Endothelial cell of umbilical vein (primary cell): Measurements from ENCODE around the gene DDOST. TPM values are rescaled to one million over a fixed set of nuclear protein-coding genes. Genes with fewer than 3 reads are reported as not detected.

ENCODE experiments used
- BruUV-seq: library from RNA; stranded (reverse); fragments of 400-500 nt; replicated peaks from 2 replicates; lab custom pipeline; 2021; lab: Mats Ljungman, UMichigan
- CTCF ChIA-PET: fragments of 300-600, 350-600 bp; sonication (Branson Sonifier 250); formaldehyde crosslinking; loops from one replicate; lab custom pipeline; 2021; ENCODE audit warnings: antibody characterized with exemption, inconsistent platforms; lab: Charles Lee
- POLR2A ChIA-PET: fragments of 300-600, 350-600 bp; sonication (Branson Sonifier 250); formaldehyde crosslinking; loops from one replicate; lab custom pipeline; 2021; ENCODE audit warnings: antibody characterized with exemption, inconsistent platforms; lab: Charles Lee
- DNase-seq: peaks from one replicate; pipeline ENCODE4 v3.0.0-alpha.2; 2011; ENCODE audit warnings: low read depth, low spot score
- FAIRE-seq: peaks from 2 replicates; lab custom pipeline; 2011; peaks lifted over from hg19 to GRCh38; lab: Jason Lieb, UNC
- H2AFZ ChIP-seq: 2 replicates; pipeline ENCODE4 v1.6.0; 2012; ENCODE audit warnings: low read depth, low read length, control low read depth, inconsistent platforms
- H3K27ac ChIP-seq: 2 replicates; pipeline ENCODE4 v1.5.1; 2011; ENCODE audit warnings: low read depth, mild to moderate bottlenecking, control low read depth, low read length, moderate library complexity; ENCODE audit not compliant: insufficient read depth
- H3K27me3 ChIP-seq, 2 experiments: 2 replicates each; pipeline versions ENCODE4 v1.6.0 to v1.6.1; 2011; ENCODE audit warnings: low read length in 2 of 2, mixed read lengths in 1 of 2; ENCODE audit not compliant: control insufficient read depth in 2 of 2, insufficient read depth in 2 of 2
- H3K36me3 ChIP-seq, 2 experiments: 2 replicates in 1 of 2; 3 replicates in 1 of 2; pipeline ENCODE4 v1.5.1; 2011; ENCODE audit warnings: low read length in 2 of 2, mild to moderate bottlenecking in 1 of 2, moderate library complexity in 1 of 2; ENCODE audit not compliant: control insufficient read depth in 2 of 2, insufficient read depth in 2 of 2; ENCODE audit errors: extremely low read depth in 1 of 2
- H3K4me1 ChIP-seq: 3 replicates; pipeline ENCODE4 v1.5.1; 2011; ENCODE audit warnings: mild to moderate bottlenecking, low read length; ENCODE audit not compliant: control insufficient read depth, insufficient read depth; ENCODE audit errors: extremely low read depth
- H3K4me2 ChIP-seq: 2 replicates; pipeline ENCODE4 v1.6.1; 2011; ENCODE audit warnings: low read length, control low read depth, mixed read lengths; ENCODE audit not compliant: insufficient read depth
- H3K4me3 ChIP-seq, 3 experiments: fragments of 200-600 bp in 1 of 3; sonication (generic), shearing (Covaris generic) in 1 of 3; replicated peaks in 1 of 3; 2 replicates each; pipeline ENCODE4 v1.5.1; 2011 to 2016; ENCODE audit warnings: control low read depth in 3 of 3, low read length in 3 of 3, mild to moderate bottlenecking in 2 of 3, inconsistent platforms in 1 of 3, low read depth in 1 of 3, moderate library complexity in 1 of 3; ENCODE audit not compliant: insufficient read depth in 1 of 3
- H3K79me2 ChIP-seq: 2 replicates; pipeline ENCODE4 v1.6.0; 2012; ENCODE audit warnings: low read length, inconsistent platforms; ENCODE audit not compliant: control insufficient read depth, insufficient read depth
- H3K9ac ChIP-seq: replicated peaks from 2 replicates; pipeline ENCODE3; 2011; ENCODE audit warnings: low read length, control low read depth; ENCODE audit not compliant: insufficient read depth; ENCODE audit errors: extremely low read depth
- H3K9me1 ChIP-seq: replicated peaks from 3 replicates; pipeline ENCODE4 v1.6.0; 2011; ENCODE audit warnings: mild to moderate bottlenecking, low read length; ENCODE audit not compliant: control insufficient read depth, insufficient read depth; ENCODE audit errors: extremely low read depth
- H3K9me3 ChIP-seq: replicated peaks from 2 replicates; pipeline ENCODE4 v1.5.1; 2012; ENCODE audit warnings: low read length, inconsistent platforms; ENCODE audit not compliant: control insufficient read depth, insufficient read depth
- H4K20me1 ChIP-seq: replicated peaks from 2 replicates; pipeline ENCODE3; 2011; ENCODE audit warnings: mild to moderate bottlenecking, low read length; ENCODE audit not compliant: control insufficient read depth, insufficient read depth; ENCODE audit errors: extremely low read depth
- EZH2 ChIP-seq: IDR thresholded peaks from 2 replicates; pipeline ENCODE4 v1.6.1; 2012; ENCODE audit warnings: borderline replicate concordance, low read depth, mild to moderate bottlenecking, moderate library complexity, low read length, inconsistent platforms; ENCODE audit not compliant: severe bottlenecking
- FOS ChIP-seq: IDR thresholded peaks from 2 replicates; pipeline ENCODE4 v1.6.1; 2011; ENCODE audit warnings: mild to moderate bottlenecking, low read length, moderate library complexity, borderline replicate concordance; ENCODE audit not compliant: insufficient read depth
- GATA2 ChIP-seq: IDR thresholded peaks from 2 replicates; pipeline ENCODE4 v1.7.0; 2011; ENCODE audit warnings: low read depth, mild to moderate bottlenecking, moderate library complexity, mixed read lengths, low read length; ENCODE audit not compliant: insufficient read length, insufficient read depth
- POLR2A ChIP-seq: IDR thresholded peaks from 2 replicates; pipeline ENCODE4 v1.6.1; 2012; ENCODE audit warnings: low read depth, mild to moderate bottlenecking, control low read depth, low read length
- POLR2AphosphoS5 ChIP-seq: IDR thresholded peaks from 2 replicates; pipeline ENCODE4 v1.6.1; 2012; ENCODE audit warnings: low read depth, mild to moderate bottlenecking, control low read depth, low read length, moderate library complexity; ENCODE audit not compliant: insufficient read depth
- dilution Hi-C: fragments of 300-500 bp; cut with MboI; formaldehyde crosslinking; loops from one replicate; pipeline ENCODE4 v1.15.0; 2019; ENCODE audit warnings: low sequenced_read_pairs; ENCODE audit not compliant: extremely low pct_ligation_motif_present
- intact Hi-C: fragments of 100-400 bp; cut with micrococcal nuclease; formaldehyde crosslinking; loops from one replicate; pipeline ENCODE4 v1.10.0; 2022
- polyA plus RNA-seq, 4 experiments: library from polyadenylated mRNA; depleted of rRNA in 3 of 4; stranded (reverse) in 3 of 4; unstranded in 1 of 4; fragments of >200 nt; gene quantifications; 2 replicates each; pipeline versions ENCODE4 v1.2.1 to v1.2.3, GENCODE V29; 2011 to 2012; ENCODE audit warnings: missing spikeins in 1 of 4
- total RNA-seq: library from RNA; stranded (reverse); gene quantifications from 2 replicates; pipeline ENCODE4 v1.2.3, GENCODE V29; 2021

The DDOST gene
- total and polyA plus RNA-seq, 2 donors (not counting 3 experiments of a cell fraction or from before 2014, with no cell fraction given): 319 to 533 TPM

DNA sequence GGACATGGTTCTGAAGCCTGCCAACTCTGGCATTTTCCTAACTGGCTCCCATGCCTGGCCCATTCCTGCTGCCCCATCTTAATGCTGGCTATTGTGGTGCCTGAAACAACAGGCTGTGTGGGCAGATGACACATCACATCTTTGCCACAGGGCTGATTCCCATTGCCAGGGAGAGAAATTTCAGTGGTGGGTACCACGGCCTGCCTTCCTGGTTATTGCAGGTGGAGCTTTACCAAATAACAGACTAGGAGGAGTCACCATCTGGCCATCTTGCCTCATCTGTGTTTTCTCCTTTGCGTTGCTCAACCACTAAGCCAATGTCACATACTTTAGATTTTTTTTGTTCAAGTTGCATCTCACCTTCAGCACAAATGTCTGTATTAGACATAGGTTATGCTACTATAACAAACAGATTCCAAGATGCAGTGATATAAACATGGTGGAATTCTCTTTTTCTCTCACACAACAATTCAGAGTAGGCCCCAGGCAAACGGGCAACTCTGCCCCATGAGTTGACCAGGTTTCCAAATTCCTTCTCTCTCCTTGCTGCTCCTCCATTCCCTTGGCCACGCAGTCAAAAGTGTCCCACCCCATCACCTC, 58.2 kb downstream of the DDOST start:
- Histone ChIP-seq H3K36me3 (no peaks in the 10 kb centered on the region), H3K9me1 (no peaks in the 10 kb centered on the region), H3K27ac (no peak overlapping the region), H3K9me3 (no peaks in the 10 kb centered on the region), H3K79me2 (no peaks in the 10 kb centered on the region), H3K4me3 (no peak overlapping the region), H3K4me2 (no peak overlapping the region), H3K9ac (no peak overlapping the region), H4K20me1 (no peaks in the 10 kb centered on the region), H3K27me3 (peaks cover 0 to 2% of the 10 kb centered on the region in 2 experiments), H3K4me1 (peaks cover 6% of the 10 kb centered on the region), H2AFZ (no peak overlapping the region)
- ChIA-PET POLR2A (no interaction called here), CTCF (interaction anchor here (1.9 kb wide), 1 partner anchor 28 kb away, joined by 6 read pairs; no protein-coding TSS in a partner anchor)
- TF ChIP-seq FOS (no peak), GATA2 (no peak), POLR2A (no peak), POLR2AphosphoS5 (no peak), EZH2 (no peak)
- dilution Hi-C loops (no loop called here), intact Hi-C loops (no loop called here)
- no peak for DNase-seq
- no peak for FAIRE-seq
- BruUV-seq: no TSS peak

Other genes starting within 250 kb of the DDOST start
- 11.9 and 18.3 TPM in 2 replicates for gene CAMK2N1, start 175.2 kb downstream of the DDOST start, total RNA-seq
- gene CAMK2N1, start 175.2 kb downstream of the DDOST start, polyA plus RNA-seq: 3.1 and 3.3 TPM in 2 replicates
- gene MUL1, start 153.2 kb downstream of the DDOST start, total RNA-seq: 23.9 and 28.3 TPM in 2 replicates
- gene MUL1, start 153.2 kb downstream of the DDOST start, polyA plus RNA-seq: 29.5 and 31.8 TPM in 2 replicates
- not detected in 2 replicates for gene FAM43B, start 108.8 kb downstream of the DDOST start, total RNA-seq
- not detected in 2 replicates for gene FAM43B, start 108.8 kb downstream of the DDOST start, polyA plus RNA-seq
- 0.35 TPM in 1 of 2 replicates, not detected in the other for gene CDA, start 72.3 kb downstream of the DDOST start, total RNA-seq
- gene CDA, start 72.3 kb downstream of the DDOST start, polyA plus RNA-seq: 1.2 and 1.9 TPM in 2 replicates
- 25.6 and 27.3 TPM in 2 replicates for gene PINK1, start 27.9 kb downstream of the DDOST start, total RNA-seq
- gene PINK1, start 27.9 kb downstream of the DDOST start, polyA plus RNA-seq: 27.2 and 27.9 TPM in 2 replicates
- 0.72 and 1.5 TPM in 2 replicates for gene KIF17, start 56.6 kb upstream of the DDOST start, total RNA-seq
- gene KIF17, start 56.6 kb upstream of the DDOST start, polyA plus RNA-seq: 1.1 and 1.3 TPM in 2 replicates
- 1.0 and 2.4 TPM in 2 replicates for gene SH2D5, start 71.3 kb upstream of the DDOST start, total RNA-seq
- 0.18 and 0.23 TPM in 2 replicates for gene SH2D5, start 71.3 kb upstream of the DDOST start, polyA plus RNA-seq
- gene HP1BP3, start 125.9 kb upstream of the DDOST start, total RNA-seq: 228 and 231 TPM in 2 replicates
- gene HP1BP3, start 125.9 kb upstream of the DDOST start, polyA plus RNA-seq: 78.1 and 87.2 TPM in 2 replicates